Activated CD4-positive, alpha-beta T cell treated with anti-CD3 and anti-CD28 coated beads for 36 hours (primary cell): Measurements from ENCODE around the gene ASB4. TPM values are rescaled to one million over a fixed set of nuclear protein-coding genes. Genes with fewer than 3 reads are reported as not detected.
"Not testable (repeated sequence)": the region's sequence is repeated elsewhere in the genome, so short reads cannot be mapped to it uniquely, and the experiment has no call there.

Source experiments
- ATAC-seq: fragments of 200-7000 bp; cut with Tn5 transposase; one replicate; pipeline ENCODE4 v1.10.0; 2021; ENCODE audit warnings: mild to moderate bottlenecking, moderate library complexity
- CTCF ChIA-PET: fragments of 350-600 bp; sonication (Branson Sonifier 250); formaldehyde crosslinking; loops from one replicate; lab custom pipeline; 2021; ENCODE audit warnings: antibody characterized with exemption; lab: Charles Lee
- POLR2A ChIA-PET: fragments of 350-600 bp; sonication (Branson Sonifier 250); formaldehyde crosslinking; loops from one replicate; lab custom pipeline; 2021; ENCODE audit warnings: antibody characterized with exemption, inconsistent platforms; lab: Charles Lee
- DNase-seq: peaks from one replicate; pipeline ENCODE4 v3.0.0-alpha.2; 2020
- H3K27ac Mint-ChIP-seq: one replicate; pipeline ENCODE4 v1.8.0; 2021; ENCODE audit warnings: mixed read lengths
- H3K27me3 Mint-ChIP-seq: one replicate; pipeline ENCODE4 v1.8.0; 2021; ENCODE audit warnings: mixed read lengths
- H3K36me3 Mint-ChIP-seq: one replicate; pipeline ENCODE4 v1.8.0; 2021; ENCODE audit warnings: low read depth, mixed read lengths
- H3K4me1 Mint-ChIP-seq: one replicate; pipeline ENCODE4 v1.8.0; 2021; ENCODE audit warnings: mixed read lengths
- H3K4me3 Mint-ChIP-seq: one replicate; pipeline ENCODE4 v1.8.0; 2021; ENCODE audit warnings: mild to moderate bottlenecking, moderate library complexity, mixed read lengths
- H3K9me3 Mint-ChIP-seq: one replicate; pipeline ENCODE4 v1.8.0; 2021; ENCODE audit warnings: low read depth, mixed read lengths
- intact Hi-C, 2 experiments: fragments of 100-400 bp; cut with DNase I in 1 of 2; cut with micrococcal nuclease in 1 of 2; formaldehyde crosslinking; loops; one replicate each; pipeline versions ENCODE4 v1.14.2 to v1.15.1; 2022 to 2024; cut with DNase I, micrococcal nuclease
- total RNA-seq, 2 experiments: library from RNA; stranded (reverse); gene quantifications; one replicate each; pipeline ENCODE4 v1.2.3, GENCODE V29; 2021

The ASB4 gene
- total RNA-seq, 2 experiments from 2014 or later = not detected

DNA sequence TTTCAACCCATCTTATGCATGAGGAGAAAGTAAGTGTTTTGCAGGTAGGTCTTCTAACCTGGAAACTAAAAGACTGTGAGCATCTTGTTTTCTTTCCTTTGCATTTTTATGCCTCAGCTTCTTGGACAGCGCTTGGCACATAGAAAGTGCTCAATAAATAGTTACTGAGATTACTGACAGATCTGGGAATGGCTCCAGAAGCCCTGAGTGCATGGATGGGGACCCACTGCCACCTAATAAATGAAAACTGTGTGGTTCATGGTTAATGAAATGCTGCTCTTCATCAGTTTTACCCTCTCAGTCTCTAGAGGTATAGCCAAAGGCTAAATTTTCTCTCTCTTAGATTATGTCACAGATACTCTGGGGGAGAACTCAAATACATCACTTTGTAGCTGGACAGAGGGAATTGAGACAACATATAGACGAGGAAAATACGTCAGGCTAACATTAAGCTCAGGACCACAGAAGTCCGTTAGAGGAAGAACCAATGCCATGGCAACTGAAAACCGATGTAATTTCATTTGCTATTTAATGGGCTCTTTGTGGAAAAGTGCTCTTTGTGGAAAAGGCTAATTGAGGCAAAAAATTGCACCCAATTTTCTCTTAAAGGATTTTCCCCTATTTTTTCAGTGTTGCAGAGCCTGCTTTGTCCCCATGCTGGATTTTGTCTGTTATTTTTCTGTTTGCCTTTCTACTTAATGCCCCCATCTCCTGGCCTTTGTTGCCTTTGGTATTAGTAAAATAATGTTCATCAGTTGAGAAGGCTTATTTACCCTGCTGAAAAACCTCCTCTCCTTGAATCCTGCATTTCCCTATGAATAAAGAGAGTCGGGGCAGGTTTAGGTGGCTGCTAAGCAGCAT lies 17.8 kb downstream of the ASB4 start:
- Mint-ChIP-seq H3K27me3 (peaks cover 15% of the 10 kb centered on the region), H3K4me3 (no peak overlapping the region), H3K36me3 (no peaks in the 10 kb centered on the region), H3K4me1 (peaks cover 24% of the 10 kb centered on the region), H3K9me3 (no peaks in the 10 kb centered on the region), H3K27ac (no peak overlapping the region)
- ChIA-PET CTCF (interaction anchor here (0.7 to 1.2 kb wide), 2 partner anchors 9 to 183 kb away, joined by 4 to 5 read pairs; no protein-coding TSS in a partner anchor), POLR2A (no interaction called here)
- ATAC-seq (no peak), DNase-seq (no peak)
- intact Hi-C loops = loop anchor here in 1 of 2 experiments (2.0 to 10.0 kb wide), 2 partner anchors 69 to 821 kb away; partner anchors contain the start of genes PON2 and SLC25A13

DNA sequence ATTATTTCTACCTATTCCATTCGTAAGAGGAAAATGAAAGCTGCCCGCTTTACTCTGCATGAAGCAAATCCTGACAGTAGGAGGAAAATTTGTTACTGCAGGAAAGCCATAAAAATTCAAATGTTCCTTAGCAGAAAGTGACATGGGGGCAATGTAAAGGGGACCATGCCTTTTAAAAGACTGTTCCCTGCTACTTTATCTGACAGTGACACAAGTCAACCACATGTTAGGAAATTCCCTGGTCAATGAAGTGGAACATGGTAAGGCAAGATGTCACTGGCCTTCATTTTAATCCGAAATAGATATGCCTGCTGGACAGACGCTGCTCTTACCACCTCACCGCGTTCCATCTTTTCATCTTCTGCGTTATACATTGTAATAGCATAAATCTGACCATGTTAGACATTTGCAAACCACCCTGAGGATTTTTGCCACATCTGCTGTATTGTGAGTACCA lies 18.4 kb downstream of the ASB4 start:
- Mint-ChIP-seq H3K4me1 (peaks cover 23% of the 10 kb centered on the region), H3K27me3 (peaks cover 14% of the 10 kb centered on the region)
- H3K4me3 Mint-ChIP-seq, ATAC-seq, H3K9me3 Mint-ChIP-seq, DNase-seq, H3K27ac Mint-ChIP-seq, CTCF ChIA-PET, H3K36me3 Mint-ChIP-seq, POLR2A ChIA-PET: not testable (repeated sequence)
- intact Hi-C loops = loop anchor here in 1 of 2 experiments (10.0 kb wide), 1 partner anchor 821 kb away; the partner anchor contains the start of gene SLC25A13

DNA sequence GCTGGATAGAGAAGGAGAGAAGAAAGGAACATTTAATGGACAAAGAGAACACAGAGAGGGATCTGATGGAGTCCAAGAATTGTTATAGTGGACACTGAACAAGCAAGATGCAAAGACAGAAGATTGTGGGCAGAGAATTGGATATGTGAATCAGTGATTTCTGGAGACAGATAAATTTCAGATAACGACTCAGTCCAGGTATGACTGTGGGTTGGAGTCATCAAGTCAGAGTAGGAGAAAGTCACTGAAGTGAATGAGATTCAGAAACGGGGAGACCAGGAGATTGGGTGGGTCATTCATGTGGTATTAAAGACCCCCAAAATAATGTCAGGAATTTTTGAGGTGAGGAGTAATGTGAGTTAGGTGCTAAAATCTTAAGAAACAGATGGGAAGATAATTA lies 23.0 kb downstream of the ASB4 start:
- DNase-seq (no peak), ATAC-seq (peak; percentile 53)
- Mint-ChIP-seq H3K4me1 (no peaks in the 10 kb centered on the region), H3K27me3 (peaks cover 4% of the 10 kb centered on the region), H3K36me3 (no peaks in the 10 kb centered on the region), H3K27ac (no peak overlapping the region), H3K4me3 (no peak overlapping the region), H3K9me3 (no peaks in the 10 kb centered on the region)
- ChIA-PET CTCF (interaction anchor here (0.5 to 5.5 kb wide), 7 partner anchors 9 to 771 kb away, joined by 3 to 36 read pairs (median 3); no protein-coding TSS in a partner anchor), POLR2A (no interaction called here)
- intact Hi-C loops = loop anchor here in 1 of 2 experiments (10.0 kb wide), 1 partner anchor 816 kb away; the partner anchor contains the start of gene SLC25A13

DNA sequence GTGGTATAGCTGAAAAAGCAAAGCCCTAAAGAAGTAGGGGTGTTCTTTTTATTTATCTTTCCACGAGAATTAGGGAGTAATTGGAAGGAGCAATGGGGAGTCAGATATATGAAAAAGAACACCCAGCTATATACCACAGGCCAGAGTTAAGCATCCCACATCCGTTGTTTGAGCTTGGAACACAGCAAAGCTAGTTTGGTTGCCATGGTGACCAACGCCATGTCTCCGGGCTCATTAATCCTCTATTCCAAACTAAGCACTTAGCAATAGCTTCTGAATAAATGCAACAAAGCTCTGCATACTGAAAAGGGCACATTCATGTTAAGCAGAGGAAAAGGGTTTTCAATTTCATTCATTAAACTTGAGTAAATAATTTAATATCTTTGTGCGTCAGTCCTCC lies 23.5 kb downstream of the ASB4 start:
- POLR2A ChIA-PET = no interaction called here
- H3K36me3 Mint-ChIP-seq = no peaks in the 10 kb centered on the region
- peaks cover 7% of the 10 kb centered on the region for H3K27me3 Mint-ChIP-seq
- H3K4me1 Mint-ChIP-seq = no peaks in the 10 kb centered on the region
- CTCF ChIA-PET = interaction anchor here (0.5 to 5.5 kb wide), 9 partner anchors 9 to 771 kb away, joined by 3 to 36 read pairs (median 4); no protein-coding TSS in a partner anchor
- ATAC-seq = no peak
- no peak overlapping the region for H3K4me3 Mint-ChIP-seq
- H3K9me3 Mint-ChIP-seq = no peaks in the 10 kb centered on the region
- DNase-seq = peak; percentile 23
- intact Hi-C loops = loop anchor here in 1 of 2 experiments (10.0 kb wide), 1 partner anchor 816 kb away; the partner anchor contains the start of gene SLC25A13
- no peak overlapping the region for H3K27ac Mint-ChIP-seq

DNA sequence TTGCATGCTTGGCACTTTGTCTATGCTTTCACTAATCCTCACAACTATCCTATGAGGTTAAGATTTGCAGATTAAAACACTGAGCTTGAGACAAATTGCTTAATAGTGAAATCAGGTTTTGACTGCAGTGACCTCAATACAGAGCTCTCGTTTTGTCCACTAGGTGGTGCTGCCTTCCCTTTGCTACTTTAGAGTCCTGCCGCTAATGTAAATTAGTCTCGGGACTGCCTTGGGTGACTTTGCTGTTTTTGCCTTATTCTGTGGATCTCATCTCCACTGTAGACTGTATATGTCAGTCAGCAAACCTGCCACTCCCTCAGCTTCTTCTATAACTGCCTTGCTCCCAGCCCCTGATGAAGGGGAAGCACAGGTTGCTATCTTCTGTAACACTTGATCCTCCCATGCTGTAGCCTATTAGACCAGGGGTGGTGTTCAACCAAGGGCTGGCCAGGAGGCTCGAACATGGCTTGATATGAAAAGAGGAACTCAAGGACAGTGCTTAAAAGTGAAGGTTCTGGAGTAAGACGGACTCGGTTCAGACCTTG lies 26.0 kb downstream of the ASB4 start:
- no peaks in the 10 kb centered on the region for H3K36me3 Mint-ChIP-seq
- DNase-seq (peak; percentile 76), ATAC-seq (peak; percentile 92)
- ChIA-PET POLR2A (no interaction called here), CTCF (interaction anchor here (0.6 to 5.5 kb wide), 20 partner anchors 9 to 878 kb away, joined by 3 to 42 read pairs (median 4); no protein-coding TSS in a partner anchor)
- no peak overlapping the region for H3K4me3 Mint-ChIP-seq
- H3K4me1 Mint-ChIP-seq = no peaks in the 10 kb centered on the region
- H3K27ac Mint-ChIP-seq = no peak overlapping the region
- H3K27me3 Mint-ChIP-seq = peaks cover 7% of the 10 kb centered on the region
- intact Hi-C loops = loop anchor here (1.0 to 5.0 kb wide), 3 partner anchors 175 to 361 kb away; no protein-coding TSS in a partner anchor
- no peaks in the 10 kb centered on the region for H3K9me3 Mint-ChIP-seq

DNA sequence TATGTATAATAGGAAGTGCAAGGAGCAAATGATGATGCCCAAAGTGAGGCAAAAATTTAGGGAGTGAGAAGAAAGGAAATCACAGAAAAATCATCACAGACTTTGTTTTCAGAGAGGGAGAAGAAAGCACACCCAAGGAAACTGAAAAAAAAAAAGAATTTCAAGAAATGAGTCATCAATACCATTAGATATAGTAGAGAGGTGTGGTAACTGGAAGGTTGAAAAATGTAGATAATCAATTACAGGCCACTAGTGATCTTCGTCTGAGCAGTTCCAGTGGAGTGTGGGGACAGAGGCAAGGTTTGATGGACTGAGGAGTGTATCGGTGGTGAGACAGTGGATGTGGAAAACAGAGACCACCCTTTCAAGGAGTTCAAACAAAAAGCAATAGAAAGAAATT lies 31.7 kb downstream of the ASB4 start:
- H3K36me3 Mint-ChIP-seq = no peaks in the 10 kb centered on the region
- no peak overlapping the region for H3K4me3 Mint-ChIP-seq
- ATAC-seq = no peak
- ChIA-PET POLR2A (no interaction called here), CTCF (no interaction called here)
- no peaks in the 10 kb centered on the region for H3K4me1 Mint-ChIP-seq
- H3K27ac Mint-ChIP-seq = no peak overlapping the region
- DNase-seq = no peak
- intact Hi-C loops = no loop called here
- peaks cover 10% of the 10 kb centered on the region for H3K27me3 Mint-ChIP-seq
- no peaks in the 10 kb centered on the region for H3K9me3 Mint-ChIP-seq

DNA sequence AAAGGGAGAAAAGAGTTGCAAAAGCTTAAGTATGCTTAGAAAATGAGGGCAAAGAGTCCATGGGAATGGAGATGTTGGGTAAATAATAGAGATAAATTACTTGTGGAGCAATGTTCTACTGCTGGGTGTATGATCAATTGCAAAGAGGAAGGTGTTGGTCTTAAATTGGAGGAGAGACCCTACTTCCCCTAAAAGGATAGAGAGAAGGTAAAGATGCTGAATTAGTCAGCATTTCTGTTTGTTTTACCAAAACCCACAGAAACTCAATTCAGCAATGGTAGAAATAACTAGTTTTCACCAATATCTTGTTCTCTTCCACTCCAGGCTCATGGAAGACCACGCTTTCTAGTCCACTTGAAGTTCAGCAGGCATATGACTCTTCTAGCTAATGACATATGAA lies 32.1 kb downstream of the ASB4 start:
- Mint-ChIP-seq H3K4me1 (no peaks in the 10 kb centered on the region), H3K4me3 (no peak overlapping the region), H3K27ac (no peak overlapping the region), H3K9me3 (no peaks in the 10 kb centered on the region), H3K36me3 (no peaks in the 10 kb centered on the region), H3K27me3 (peaks cover 10% of the 10 kb centered on the region)
- intact Hi-C loops = no loop called here
- DNase-seq = no peak
- POLR2A ChIA-PET = no interaction called here
- CTCF ChIA-PET = no interaction called here
- no peak for ATAC-seq

DNA sequence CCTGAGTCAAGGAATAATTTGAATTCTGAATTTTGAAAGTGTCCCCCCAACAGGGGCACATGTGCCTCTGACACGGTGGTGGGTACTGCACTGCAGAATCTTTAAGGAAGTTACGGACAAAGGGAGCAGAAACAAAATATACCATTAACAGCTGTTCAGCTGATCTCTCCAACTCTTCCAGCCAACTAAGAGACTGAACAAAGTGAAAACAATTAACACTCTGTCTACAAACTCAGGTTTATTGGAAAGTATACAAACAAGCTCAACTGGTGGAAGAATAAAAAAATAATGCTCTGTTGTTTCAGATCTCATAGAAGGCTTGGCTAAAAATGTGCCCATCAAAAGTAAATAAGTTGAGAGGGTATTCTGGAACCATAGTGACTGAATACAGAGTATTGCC lies 34.4 kb downstream of the ASB4 start:
- H3K9me3 Mint-ChIP-seq = no peaks in the 10 kb centered on the region
- no peak for ATAC-seq
- H3K4me3 Mint-ChIP-seq = no peak overlapping the region
- DNase-seq = no peak
- H3K4me1 Mint-ChIP-seq = no peaks in the 10 kb centered on the region
- intact Hi-C loops = no loop called here
- H3K27ac Mint-ChIP-seq = no peak overlapping the region
- H3K36me3 Mint-ChIP-seq = no peaks in the 10 kb centered on the region
- peaks cover 4% of the 10 kb centered on the region for H3K27me3 Mint-ChIP-seq
- CTCF ChIA-PET = interaction anchor here (0.7 to 2.9 kb wide), 4 partner anchors 8 to 170 kb away, joined by 3 to 12 read pairs (median 4); no protein-coding TSS in a partner anchor
- POLR2A ChIA-PET = no interaction called here

DNA sequence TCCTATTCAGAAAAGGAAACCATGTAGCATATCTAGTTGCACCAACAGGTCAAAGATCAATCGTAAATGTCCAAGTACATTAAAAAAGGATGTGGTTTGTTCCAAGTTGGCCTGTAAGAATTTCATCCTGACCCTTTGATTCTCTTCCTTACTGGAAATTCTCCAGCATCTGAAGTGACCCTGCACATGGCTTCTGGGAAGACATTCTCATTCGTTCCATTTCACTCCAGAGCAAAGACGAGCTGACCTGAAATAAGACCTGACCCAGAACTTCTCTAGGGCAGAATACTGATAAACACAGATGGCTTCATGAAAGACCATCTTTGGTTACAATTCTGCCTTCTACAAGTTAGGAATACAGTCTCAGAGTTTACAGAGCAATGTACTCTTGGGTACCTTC lies 39.8 kb downstream of the ASB4 start:
- Mint-ChIP-seq H3K4me3 (no peak overlapping the region), H3K4me1 (no peaks in the 10 kb centered on the region), H3K36me3 (no peaks in the 10 kb centered on the region), H3K27ac (no peak overlapping the region), H3K9me3 (no peaks in the 10 kb centered on the region), H3K27me3 (peaks cover 13% of the 10 kb centered on the region)
- DNase-seq = no peak
- ChIA-PET CTCF (interaction anchor here (1.9 to 2.0 kb wide), 3 partner anchors 11 to 165 kb away, joined by 4 to 13 read pairs (median 11); no protein-coding TSS in a partner anchor), POLR2A (no interaction called here)
- ATAC-seq = no peak
- intact Hi-C loops = loop anchor here in 1 of 2 experiments (5.0 kb wide), 1 partner anchor 342 kb away; no protein-coding TSS in a partner anchor

DNA sequence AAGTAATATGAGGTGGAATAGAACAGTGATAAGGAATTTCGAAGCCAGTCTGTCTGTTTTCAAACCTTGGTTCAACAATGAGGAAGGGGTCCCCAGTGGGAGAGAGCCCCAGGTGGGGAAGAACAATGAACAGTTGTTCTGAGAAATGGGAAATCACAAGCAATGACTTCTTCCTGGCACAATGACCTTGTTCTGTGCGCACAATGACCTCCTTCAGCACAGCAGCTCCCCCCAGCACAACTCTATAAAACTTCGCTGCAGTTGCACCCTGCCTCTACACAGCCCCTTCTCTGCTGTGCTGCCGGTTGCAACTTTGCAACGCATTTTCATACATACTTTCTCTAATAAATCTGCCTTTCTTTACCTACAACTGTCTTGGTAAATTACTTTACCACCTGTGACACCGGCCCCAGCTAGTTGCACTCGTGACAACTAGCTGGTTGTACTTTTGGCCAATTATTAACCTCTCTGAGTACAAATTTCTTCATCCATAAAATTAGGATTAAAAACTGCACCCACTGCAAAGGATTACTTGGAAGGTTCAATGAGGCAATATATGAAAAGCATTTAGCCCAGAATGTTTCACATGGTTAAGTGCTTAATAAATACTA lies 40.5 kb downstream of the ASB4 start:
- no peak for DNase-seq
- CTCF ChIA-PET = interaction anchor here (0.8 to 2.0 kb wide), 4 partner anchors 10 to 164 kb away, joined by 4 to 13 read pairs (median 8); no protein-coding TSS in a partner anchor
- H3K27ac Mint-ChIP-seq = no peak overlapping the region
- POLR2A ChIA-PET = no interaction called here
- peaks cover 13% of the 10 kb centered on the region for H3K27me3 Mint-ChIP-seq
- no peaks in the 10 kb centered on the region for H3K36me3 Mint-ChIP-seq
- H3K4me1 Mint-ChIP-seq = no peaks in the 10 kb centered on the region
- no peak overlapping the region for H3K4me3 Mint-ChIP-seq
- intact Hi-C loops = loop anchor here in 1 of 2 experiments (2.0 to 5.0 kb wide), 2 partner anchors 165 to 341 kb away; no protein-coding TSS in a partner anchor
- no peak for ATAC-seq
- H3K9me3 Mint-ChIP-seq = no peaks in the 10 kb centered on the region
